DND-41 (cell line): ENCODE data around the gene CTDP1.
A peak's percentile ranks its signal among the peaks of the same experiment; 100 is the strongest.

ENCODE experiments used
- ATAC-seq: fragments of 200-7000 bp; cut with Tn5 transposase; 3 replicates; pipeline ENCODE4 v1.9.1; 2021; ENCODE audit warnings: low read depth; ENCODE audit not compliant: insufficient read depth
- DNase-seq: peaks from one replicate; pipeline ENCODE4 v3.0.0-alpha.2; 2020
- H2AFZ ChIP-seq: 2 replicates; pipeline ENCODE4 v1.6.0; 2012; ENCODE audit warnings: low read depth, low read length
- H3K27ac ChIP-seq: 2 replicates; pipeline ENCODE4 v1.5.1; 2012; ENCODE audit warnings: low read length, inconsistent platforms
- H3K27me3 ChIP-seq: fragments of 200-600 bp; sonication (generic); 2 replicates; pipeline ENCODE4 v1.6.0; 2012; ENCODE audit warnings: low read length, mild to moderate bottlenecking, inconsistent platforms; ENCODE audit not compliant: insufficient read depth, poor library complexity
- H3K36me3 ChIP-seq: 2 replicates; pipeline ENCODE4 v1.5.1; 2012; ENCODE audit warnings: low read length, inconsistent platforms; ENCODE audit not compliant: insufficient read depth
- H3K4me1 ChIP-seq: 2 replicates; pipeline ENCODE4 v1.5.1; 2012; ENCODE audit warnings: mild to moderate bottlenecking, low read length; ENCODE audit not compliant: insufficient read depth
- H3K4me2 ChIP-seq: 2 replicates; pipeline ENCODE4 v1.6.0; 2012; ENCODE audit warnings: mild to moderate bottlenecking, moderate library complexity, low read length, inconsistent platforms; ENCODE audit not compliant: insufficient read depth
- H3K4me3 ChIP-seq, 2 experiments: fragments of 200-600 bp in 1 of 2; shearing (Covaris generic) in 1 of 2; 2 replicates each; pipeline ENCODE4 v1.5.1; 2012 to 2016; ENCODE audit warnings: inconsistent platforms in 2 of 2, low read length in 2 of 2, mild to moderate bottlenecking in 2 of 2, low read depth in 1 of 2, moderate library complexity in 1 of 2
- H3K79me2 ChIP-seq: 2 replicates; pipeline ENCODE4 v1.6.0; 2012; ENCODE audit warnings: low read length, inconsistent platforms; ENCODE audit not compliant: insufficient read depth
- H3K9ac ChIP-seq: 2 replicates; pipeline ENCODE4 v1.6.0; 2012; ENCODE audit warnings: low read depth, mild to moderate bottlenecking, inconsistent platforms, low read length, moderate library complexity
- H3K9me3 ChIP-seq: 2 replicates; pipeline ENCODE4 v1.5.1; 2012; ENCODE audit warnings: low read length, moderate library complexity, mild to moderate bottlenecking, inconsistent platforms; ENCODE audit not compliant: insufficient read depth, severe bottlenecking
- H4K20me1 ChIP-seq: 2 replicates; pipeline ENCODE4 v1.6.0; 2012; ENCODE audit warnings: low read length; ENCODE audit not compliant: insufficient read depth
- CTCF ChIP-seq: IDR thresholded peaks from 2 replicates; pipeline ENCODE4 v1.5.1; 2012; ENCODE audit warnings: borderline replicate concordance, low read length, moderate library complexity, mild to moderate bottlenecking; ENCODE audit not compliant: poor library complexity, severe bottlenecking; ENCODE audit errors: extremely low read depth
- EZH2 ChIP-seq: IDR thresholded peaks from 3 replicates; pipeline ENCODE4 v1.6.1; 2012; ENCODE audit warnings: borderline replicate concordance, low read depth, mild to moderate bottlenecking, moderate library complexity, low read length, inconsistent platforms; ENCODE audit not compliant: severe bottlenecking

Gene CTDP1

GRCh38 chr18:79797518-79798345, 118.1 kb downstream of the CTDP1 start, which contains the start of gene KCNG2:
KCNG2 (plus strand) TSS chr18:79797938; CDS start chr18:79863668, 65,730 bp downstream.
- Histone ChIP-seq H3K4me2 (no peak within 1 kb of the TSS), H3K36me3 (no peaks in the 10 kb centered on the region), H3K9ac (no peak within 1 kb of the TSS), H3K27me3 (no peaks in the 10 kb centered on the region), H3K4me1 (peaks cover 16% of the 10 kb centered on the region), H4K20me1 (no peaks in the 10 kb centered on the region), H3K4me3 (no peak within 1 kb of the TSS), H2AFZ (no peak within 1 kb of the TSS), H3K9me3 (no peaks in the 10 kb centered on the region), H3K79me2 (no peaks in the 10 kb centered on the region), H3K27ac (no peak within 1 kb of the TSS)
- DNase-seq (no peak), ATAC-seq (no peak)
- no peak for TF ChIP-seq CTCF
- TF ChIP-seq EZH2, result no peak

- ATAC-seq (no peak), DNase-seq (no peak)
- peaks cover 16% of the 10 kb centered on the region for H3K4me1 ChIP-seq
- H3K4me3 ChIP-seq, result no peak overlapping the region
- H3K9ac ChIP-seq, result no peak overlapping the region
- no peaks in the 10 kb centered on the region for H3K9me3 ChIP-seq
- H3K27me3 ChIP-seq, result no peaks in the 10 kb centered on the region
- no peak overlapping the region for H2AFZ ChIP-seq
- no peak overlapping the region; the same call in 1 of the 2 replicates for H3K4me2 ChIP-seq
- H4K20me1 ChIP-seq, result no peaks in the 10 kb centered on the region
- H3K79me2 ChIP-seq, result no peaks in the 10 kb centered on the region
- H3K36me3 ChIP-seq, result no peaks in the 10 kb centered on the region
- TF ChIP-seq EZH2 (no peak), CTCF (no peak)
- no peak overlapping the region for H3K27ac ChIP-seq
These were observed 118.9 kb downstream of the CTDP1 start for GRCh38 chr18:79798346-79798998.

- Histone ChIP-seq H3K27me3 (no peaks in the 10 kb centered on the region), H3K27ac (peak overlapping the region; percentile 59)
These were observed 119.4 kb downstream of the CTDP1 start for GRCh38 chr18:79798999-79799370.

More at GRCh38 chr18:79798999-79799370, 119.4 kb downstream of the CTDP1 start:
- Histone ChIP-seq H2AFZ (peak overlapping the region; percentile 51; the same call in 1 of the 2 replicates), H4K20me1 (no peaks in the 10 kb centered on the region), H3K79me2 (no peaks in the 10 kb centered on the region), H3K4me1 (peaks cover 19% of the 10 kb centered on the region), H3K9ac (no peak overlapping the region), H3K4me3 (no peak overlapping the region), H3K9me3 (no peaks in the 10 kb centered on the region), H3K4me2 (peak overlapping the region; percentile 30), H3K36me3 (no peaks in the 10 kb centered on the region)
- TF ChIP-seq CTCF, result no peak
- TF ChIP-seq EZH2, result no peak
- DNase-seq (no peak), ATAC-seq (no peak)
